Choroid plexus epithelial cell (primary cell): ENCODE measurements around the gene PRKN.

Experiments
- DNase-seq: peaks from one replicate; pipeline ENCODE4 v3.0.0-alpha.2; 2010; ENCODE audit warnings: low read depth
- H3K4me3 ChIP-seq: 2 replicates; pipeline ENCODE4 v1.5.1; 2011; ENCODE audit warnings: low read depth, mild to moderate bottlenecking, control low read depth, low read length, moderate library complexity
- CTCF ChIP-seq: conservative IDR thresholded peaks from 2 replicates; pipeline ENCODE4 v1.5.1; 2011; ENCODE audit warnings: low read depth, mild to moderate bottlenecking, control low read depth, inconsistent platforms, low read length, moderate library complexity

PRKN gene

GRCh38 chr6:162058281-162058875 lies 669.2 kb downstream of the PRKN start:
- no peak for DNase-seq
- H3K4me3 ChIP-seq, result no peak overlapping the region
- no peak for TF ChIP-seq CTCF

- DNase-seq, result peak; percentile 49
- TF ChIP-seq CTCF, result peak; percentile 5
- H3K4me3 ChIP-seq, result peak overlapping the region; percentile 12
Measured at GRCh38 chr6:162056745-162057144, 670.8 kb downstream of the PRKN start.

GRCh38 chr6:162056061-162056460 lies 671.5 kb downstream of the PRKN start:
- no peak for TF ChIP-seq CTCF
- no peak for DNase-seq
- H3K4me3 ChIP-seq, result no peak overlapping the region

- no peak overlapping the region for H3K4me3 ChIP-seq
- no peak for DNase-seq
- no peak for TF ChIP-seq CTCF
Measured at GRCh38 chr6:162055365-162055764, 672.2 kb downstream of the PRKN start.

GRCh38 chr6:162053084-162053483 lies 674.5 kb downstream of the PRKN start:
- no peak overlapping the region for H3K4me3 ChIP-seq
- no peak for TF ChIP-seq CTCF
- DNase-seq, result no peak

- no peak overlapping the region for H3K4me3 ChIP-seq
- DNase-seq, result no peak
- no peak for TF ChIP-seq CTCF
Measured at GRCh38 chr6:162050579-162050978, 677.0 kb downstream of the PRKN start.

GRCh38 chr6:162046324-162046723 lies 681.2 kb downstream of the PRKN start:
- no peak for TF ChIP-seq CTCF
- no peak for DNase-seq
- H3K4me3 ChIP-seq, result no peak overlapping the region
